Measurements from ENCODE around the gene DDX54. TPM values are rescaled to one million over a fixed set of nuclear protein-coding genes. Genes with fewer than 3 reads are reported as not detected.

Gene DDX54
- total and polyA plus RNA-seq, 2 of the 8 experiments (the other 6 are each of a cell fraction or from before 2014, with no cell fraction given): 64.9 to 113 TPM

DNA sequence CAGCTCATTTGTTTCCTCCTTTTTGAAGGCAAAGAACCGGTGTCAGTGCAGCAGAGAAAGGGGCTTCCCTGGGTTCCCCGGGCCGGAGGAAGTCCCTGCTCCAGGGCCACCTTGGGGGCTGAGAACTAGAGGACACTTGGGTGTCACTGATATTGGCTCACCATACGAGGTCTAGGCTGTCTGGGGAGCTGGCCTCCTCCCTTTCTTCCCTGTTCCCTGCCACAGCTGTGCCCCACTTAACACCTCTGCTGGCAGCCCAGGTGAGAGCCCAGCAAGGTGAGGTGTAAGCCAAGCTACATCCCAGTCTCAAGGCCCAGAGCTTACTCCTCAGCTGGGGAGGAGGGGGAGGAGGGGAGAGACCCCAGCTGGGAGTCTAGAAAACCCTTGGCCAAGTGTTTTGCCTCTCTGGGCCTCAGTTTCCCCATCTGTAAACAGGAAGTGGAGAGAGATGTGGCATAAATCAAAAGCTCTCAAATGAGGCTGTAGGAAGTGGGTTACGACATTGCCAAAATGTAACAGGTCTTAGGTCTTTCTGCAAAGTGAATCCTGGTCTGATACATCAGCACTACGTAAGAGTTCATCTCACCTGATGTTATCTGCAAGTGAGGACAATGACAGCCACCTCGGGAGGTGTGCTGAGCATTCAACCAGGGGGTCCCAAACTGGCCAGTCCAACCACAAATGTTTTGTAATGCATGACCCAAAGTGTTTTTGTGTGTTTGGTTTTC, 75.2 kb downstream of the DDX54 start (continued):
- TF ChIP-seq, protein P1, sequence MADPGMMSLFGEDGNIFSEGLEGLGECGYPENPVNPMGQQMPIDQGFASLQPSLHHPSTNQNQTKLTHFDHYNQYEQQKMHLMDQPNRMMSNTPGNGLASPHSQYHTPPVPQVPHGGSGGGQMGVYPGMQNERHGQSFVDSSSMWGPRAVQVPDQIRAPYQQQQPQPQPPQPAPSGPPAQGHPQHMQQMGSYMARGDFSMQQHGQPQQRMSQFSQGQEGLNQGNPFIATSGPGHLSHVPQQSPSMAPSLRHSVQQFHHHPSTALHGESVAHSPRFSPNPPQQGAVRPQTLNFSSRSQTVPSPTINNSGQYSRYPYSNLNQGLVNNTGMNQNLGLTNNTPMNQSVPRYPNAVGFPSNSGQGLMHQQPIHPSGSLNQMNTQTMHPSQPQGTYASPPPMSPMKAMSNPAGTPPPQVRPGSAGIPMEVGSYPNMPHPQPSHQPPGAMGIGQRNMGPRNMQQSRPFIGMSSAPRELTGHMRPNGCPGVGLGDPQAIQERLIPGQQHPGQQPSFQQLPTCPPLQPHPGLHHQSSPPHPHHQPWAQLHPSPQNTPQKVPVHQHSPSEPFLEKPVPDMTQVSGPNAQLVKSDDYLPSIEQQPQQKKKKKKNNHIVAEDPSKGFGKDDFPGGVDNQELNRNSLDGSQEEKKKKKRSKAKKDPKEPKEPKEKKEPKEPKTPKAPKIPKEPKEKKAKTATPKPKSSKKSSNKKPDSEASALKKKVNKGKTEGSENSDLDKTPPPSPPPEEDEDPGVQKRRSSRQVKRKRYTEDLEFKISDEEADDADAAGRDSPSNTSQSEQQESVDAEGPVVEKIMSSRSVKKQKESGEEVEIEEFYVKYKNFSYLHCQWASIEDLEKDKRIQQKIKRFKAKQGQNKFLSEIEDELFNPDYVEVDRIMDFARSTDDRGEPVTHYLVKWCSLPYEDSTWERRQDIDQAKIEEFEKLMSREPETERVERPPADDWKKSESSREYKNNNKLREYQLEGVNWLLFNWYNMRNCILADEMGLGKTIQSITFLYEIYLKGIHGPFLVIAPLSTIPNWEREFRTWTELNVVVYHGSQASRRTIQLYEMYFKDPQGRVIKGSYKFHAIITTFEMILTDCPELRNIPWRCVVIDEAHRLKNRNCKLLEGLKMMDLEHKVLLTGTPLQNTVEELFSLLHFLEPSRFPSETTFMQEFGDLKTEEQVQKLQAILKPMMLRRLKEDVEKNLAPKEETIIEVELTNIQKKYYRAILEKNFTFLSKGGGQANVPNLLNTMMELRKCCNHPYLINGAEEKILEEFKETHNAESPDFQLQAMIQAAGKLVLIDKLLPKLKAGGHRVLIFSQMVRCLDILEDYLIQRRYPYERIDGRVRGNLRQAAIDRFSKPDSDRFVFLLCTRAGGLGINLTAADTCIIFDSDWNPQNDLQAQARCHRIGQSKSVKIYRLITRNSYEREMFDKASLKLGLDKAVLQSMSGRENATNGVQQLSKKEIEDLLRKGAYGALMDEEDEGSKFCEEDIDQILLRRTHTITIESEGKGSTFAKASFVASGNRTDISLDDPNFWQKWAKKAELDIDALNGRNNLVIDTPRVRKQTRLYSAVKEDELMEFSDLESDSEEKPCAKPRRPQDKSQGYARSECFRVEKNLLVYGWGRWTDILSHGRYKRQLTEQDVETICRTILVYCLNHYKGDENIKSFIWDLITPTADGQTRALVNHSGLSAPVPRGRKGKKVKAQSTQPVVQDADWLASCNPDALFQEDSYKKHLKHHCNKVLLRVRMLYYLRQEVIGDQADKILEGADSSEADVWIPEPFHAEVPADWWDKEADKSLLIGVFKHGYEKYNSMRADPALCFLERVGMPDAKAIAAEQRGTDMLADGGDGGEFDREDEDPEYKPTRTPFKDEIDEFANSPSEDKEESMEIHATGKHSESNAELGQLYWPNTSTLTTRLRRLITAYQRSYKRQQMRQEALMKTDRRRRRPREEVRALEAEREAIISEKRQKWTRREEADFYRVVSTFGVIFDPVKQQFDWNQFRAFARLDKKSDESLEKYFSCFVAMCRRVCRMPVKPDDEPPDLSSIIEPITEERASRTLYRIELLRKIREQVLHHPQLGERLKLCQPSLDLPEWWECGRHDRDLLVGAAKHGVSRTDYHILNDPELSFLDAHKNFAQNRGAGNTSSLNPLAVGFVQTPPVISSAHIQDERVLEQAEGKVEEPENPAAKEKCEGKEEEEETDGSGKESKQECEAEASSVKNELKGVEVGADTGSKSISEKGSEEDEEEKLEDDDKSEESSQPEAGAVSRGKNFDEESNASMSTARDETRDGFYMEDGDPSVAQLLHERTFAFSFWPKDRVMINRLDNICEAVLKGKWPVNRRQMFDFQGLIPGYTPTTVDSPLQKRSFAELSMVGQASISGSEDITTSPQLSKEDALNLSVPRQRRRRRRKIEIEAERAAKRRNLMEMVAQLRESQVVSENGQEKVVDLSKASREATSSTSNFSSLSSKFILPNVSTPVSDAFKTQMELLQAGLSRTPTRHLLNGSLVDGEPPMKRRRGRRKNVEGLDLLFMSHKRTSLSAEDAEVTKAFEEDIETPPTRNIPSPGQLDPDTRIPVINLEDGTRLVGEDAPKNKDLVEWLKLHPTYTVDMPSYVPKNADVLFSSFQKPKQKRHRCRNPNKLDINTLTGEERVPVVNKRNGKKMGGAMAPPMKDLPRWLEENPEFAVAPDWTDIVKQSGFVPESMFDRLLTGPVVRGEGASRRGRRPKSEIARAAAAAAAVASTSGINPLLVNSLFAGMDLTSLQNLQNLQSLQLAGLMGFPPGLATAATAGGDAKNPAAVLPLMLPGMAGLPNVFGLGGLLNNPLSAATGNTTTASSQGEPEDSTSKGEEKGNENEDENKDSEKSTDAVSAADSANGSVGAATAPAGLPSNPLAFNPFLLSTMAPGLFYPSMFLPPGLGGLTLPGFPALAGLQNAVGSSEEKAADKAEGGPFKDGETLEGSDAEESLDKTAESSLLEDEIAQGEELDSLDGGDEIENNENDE (IDR thresholded peaks at IDR 0.05; ENCODE audit: insufficient replicate concordance, low read length): no peak
- TF ChIP-seq GTF2F1 (IDR thresholded peaks at IDR 0.05; ENCODE audit: borderline replicate concordance, low read depth, low read length): no peak
- no peak for TF ChIP-seq SP4 (IDR thresholded peaks at IDR 0.05; ENCODE audit: low read length)
- TF ChIP-seq EGR1 (IDR thresholded peaks at IDR 0.05; ENCODE audit: borderline replicate concordance, low read depth, low read length): no peak
- TF ChIP-seq CREB1 (IDR thresholded peaks at IDR 0.05): no peak
- no peak for TF ChIP-seq SUZ12 (IDR thresholded peaks at IDR 0.05; ENCODE audit: low read length)
- TF ChIP-seq CBX5 (IDR thresholded peaks at IDR 0.05; ENCODE audit: low read depth, low read length): no peak
- no peak for TF ChIP-seq ASH2L (IDR thresholded peaks at IDR 0.05; ENCODE audit: low read length)
- TF ChIP-seq, protein P2, sequence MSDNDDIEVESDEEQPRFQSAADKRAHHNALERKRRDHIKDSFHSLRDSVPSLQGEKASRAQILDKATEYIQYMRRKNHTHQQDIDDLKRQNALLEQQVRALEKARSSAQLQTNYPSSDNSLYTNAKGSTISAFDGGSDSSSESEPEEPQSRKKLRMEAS (IDR thresholded peaks at IDR 0.05): no peak
